ENCODE results near the gene MIA.

MIA gene

GRCh38 chr19:40737102-40737644, 38.1 kb upstream of the MIA start:
- DNase-seq (ENCODE audit: low spot score): no peak
- ChIA-PET CTCF (no interaction called here), POLR2A (ENCODE audit: low non-redundant PET) (no interaction called here)
- TF ChIP-seq, protein P1, sequence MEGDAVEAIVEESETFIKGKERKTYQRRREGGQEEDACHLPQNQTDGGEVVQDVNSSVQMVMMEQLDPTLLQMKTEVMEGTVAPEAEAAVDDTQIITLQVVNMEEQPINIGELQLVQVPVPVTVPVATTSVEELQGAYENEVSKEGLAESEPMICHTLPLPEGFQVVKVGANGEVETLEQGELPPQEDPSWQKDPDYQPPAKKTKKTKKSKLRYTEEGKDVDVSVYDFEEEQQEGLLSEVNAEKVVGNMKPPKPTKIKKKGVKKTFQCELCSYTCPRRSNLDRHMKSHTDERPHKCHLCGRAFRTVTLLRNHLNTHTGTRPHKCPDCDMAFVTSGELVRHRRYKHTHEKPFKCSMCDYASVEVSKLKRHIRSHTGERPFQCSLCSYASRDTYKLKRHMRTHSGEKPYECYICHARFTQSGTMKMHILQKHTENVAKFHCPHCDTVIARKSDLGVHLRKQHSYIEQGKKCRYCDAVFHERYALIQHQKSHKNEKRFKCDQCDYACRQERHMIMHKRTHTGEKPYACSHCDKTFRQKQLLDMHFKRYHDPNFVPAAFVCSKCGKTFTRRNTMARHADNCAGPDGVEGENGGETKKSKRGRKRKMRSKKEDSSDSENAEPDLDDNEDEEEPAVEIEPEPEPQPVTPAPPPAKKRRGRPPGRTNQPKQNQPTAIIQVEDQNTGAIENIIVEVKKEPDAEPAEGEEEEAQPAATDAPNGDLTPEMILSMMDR (conservative IDR thresholded peaks at IDR 0.05; ENCODE audit: low read depth): no peak
- H3K27ac ChIP-seq: peak overlapping the region; percentile 40; the same call in 1 of the 2 replicates

- POLR2A ChIA-PET (ENCODE audit: low non-redundant PET): no interaction called here
- peak overlapping the region; percentile 69 for H3K27ac ChIP-seq
- no peak for DNase-seq (ENCODE audit: low spot score)
- TF ChIP-seq, protein P1 (conservative IDR thresholded peaks at IDR 0.05; ENCODE audit: low read depth): no peak
- CTCF ChIA-PET: interaction anchor here (0.6 to 1.5 kb wide), 2 partner anchors 16 to 600 kb away, joined by 3 to 7 read pairs; no protein-coding TSS in a partner anchor
These were observed 36.1 kb upstream of the MIA start for GRCh38 chr19:40739030-40739839.

- TF ChIP-seq, protein P1 (conservative IDR thresholded peaks at IDR 0.05; ENCODE audit: low read depth): no peak
- peak overlapping the region; percentile 69 for H3K27ac ChIP-seq
- ChIA-PET POLR2A (ENCODE audit: low non-redundant PET) (interaction anchor here (0.8 kb wide), 1 partner anchor 10 kb away, joined by 5 read pairs; the partner anchor contains the start of gene ACTMAP), CTCF (interaction anchor here (0.6 to 1.5 kb wide), 2 partner anchors 15 to 600 kb away, joined by 3 to 7 read pairs; no protein-coding TSS in a partner anchor)
- no peak for DNase-seq (ENCODE audit: low spot score)
These were observed 35.2 kb upstream of the MIA start for GRCh38 chr19:40739871-40740703.

DNA sequence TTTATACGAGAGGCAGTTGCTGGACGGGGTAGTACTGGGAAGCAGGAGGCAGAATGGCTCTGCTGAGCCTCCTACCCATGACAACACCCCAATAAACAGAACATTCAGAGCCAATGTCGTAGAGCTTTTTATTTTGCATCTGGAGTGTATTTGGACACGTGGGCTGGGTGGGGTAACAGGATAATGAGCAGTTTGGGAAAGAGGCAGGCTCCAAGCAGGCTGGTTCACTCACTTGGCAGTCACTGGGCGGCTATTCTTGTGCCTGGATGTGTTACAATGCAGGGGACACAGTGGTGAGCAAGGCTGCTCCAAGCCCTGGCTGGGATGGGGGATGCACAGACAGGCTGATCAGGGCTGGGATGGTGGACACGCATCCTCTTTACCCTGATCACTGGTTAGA, 34.6 kb upstream of the MIA start:
- no peak for DNase-seq (ENCODE audit: low spot score)
- ChIA-PET CTCF (no interaction called here), POLR2A (ENCODE audit: low non-redundant PET) (interaction anchor here (0.8 kb wide), 1 partner anchor 10 kb away, joined by 5 read pairs; the partner anchor contains the start of gene ACTMAP)
- peak overlapping the region; percentile 69 for H3K27ac ChIP-seq
- TF ChIP-seq, protein P1 (conservative IDR thresholded peaks at IDR 0.05; ENCODE audit: low read depth): no peak

- CTCF ChIA-PET: interaction anchor here (0.6 kb wide), 2 partner anchors 8 to 13 kb away, joined by 3 to 6 read pairs; no protein-coding TSS in a partner anchor
These were observed 33.6 kb upstream of the MIA start for GRCh38 chr19:40741527-40742390.

More at GRCh38 chr19:40741527-40742390, 33.6 kb upstream of the MIA start:
- DNase-seq (ENCODE audit: low spot score): no peak
- POLR2A ChIA-PET (ENCODE audit: low non-redundant PET): interaction anchor here (0.9 kb wide), 1 partner anchor 9 kb away, joined by 3 read pairs; the partner anchor contains the start of gene ACTMAP
- peak overlapping the region; percentile 69 for H3K27ac ChIP-seq
- TF ChIP-seq, protein P1 (conservative IDR thresholded peaks at IDR 0.05; ENCODE audit: low read depth): no peak

Measured in RWPE1 (cell line).